Activated naive CD8-positive, alpha-beta T cell treated with anti-CD3 and anti-CD28 coated beads, Interleukin-2, amount 50 U/mL, for 24 hours (primary cell): ENCODE data around the gene RABGAP1L.
"Not testable (repeated sequence)": the region's sequence is repeated elsewhere in the genome, so short reads cannot be mapped to it uniquely, and the experiment has no call there.

Source experiments
- ATAC-seq: fragments of 150-1000 bp; cut with Tn5 transposase; one replicate; pipeline ENCODE4 v1.10.0; 2021
- DNase-seq: peaks from one replicate; pipeline ENCODE4 v3.0.0; 2021
- H3K27ac Mint-ChIP-seq: one replicate; pipeline ENCODE4 v1.8.0; 2021; ENCODE audit warnings: mild to moderate bottlenecking, mixed read lengths
- H3K27me3 Mint-ChIP-seq: one replicate; pipeline ENCODE4 v1.8.0; 2021; ENCODE audit warnings: mixed read lengths
- H3K36me3 Mint-ChIP-seq: one replicate; pipeline ENCODE4 v1.8.0; 2021; ENCODE audit warnings: low read depth, mixed read lengths
- H3K4me1 Mint-ChIP-seq: one replicate; pipeline ENCODE4 v1.8.0; 2021; ENCODE audit warnings: mixed read lengths
- H3K4me3 Mint-ChIP-seq: one replicate; pipeline ENCODE4 v1.8.0; 2021; ENCODE audit warnings: mild to moderate bottlenecking, moderate library complexity, mixed read lengths
- H3K9me3 Mint-ChIP-seq: one replicate; pipeline ENCODE4 v1.8.0; 2021; ENCODE audit warnings: mixed read lengths

The RABGAP1L gene

DNA sequence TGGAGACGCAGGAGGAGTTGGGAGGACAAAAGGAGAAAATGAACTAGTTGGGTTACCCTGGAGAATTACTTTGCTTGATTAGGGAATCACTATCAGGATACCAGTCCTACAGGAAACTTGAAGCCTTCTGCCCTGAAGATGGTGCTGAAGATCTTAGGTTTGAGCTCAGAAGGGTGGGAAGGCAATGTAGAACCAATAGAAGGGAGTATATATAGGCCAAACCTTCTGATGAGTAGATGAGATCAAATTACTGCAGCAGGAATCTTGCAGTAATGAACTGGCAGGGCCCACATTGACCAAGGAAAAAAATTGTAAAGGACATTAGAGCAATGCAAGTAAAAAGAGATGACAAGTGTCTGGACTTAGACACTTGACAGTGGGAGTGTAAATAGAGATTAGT lies 724.1 kb downstream of the RABGAP1L start:
- no peak overlapping the region for H3K27ac Mint-ChIP-seq
- no peaks in the 10 kb centered on the region for H3K27me3 Mint-ChIP-seq
- H3K36me3 Mint-ChIP-seq, result no peaks in the 10 kb centered on the region
- no peak for ATAC-seq
- no peaks in the 10 kb centered on the region for H3K9me3 Mint-ChIP-seq
- peaks cover 3% of the 10 kb centered on the region for H3K4me1 Mint-ChIP-seq
- DNase-seq, result no peak
- no peak overlapping the region for H3K4me3 Mint-ChIP-seq

DNA sequence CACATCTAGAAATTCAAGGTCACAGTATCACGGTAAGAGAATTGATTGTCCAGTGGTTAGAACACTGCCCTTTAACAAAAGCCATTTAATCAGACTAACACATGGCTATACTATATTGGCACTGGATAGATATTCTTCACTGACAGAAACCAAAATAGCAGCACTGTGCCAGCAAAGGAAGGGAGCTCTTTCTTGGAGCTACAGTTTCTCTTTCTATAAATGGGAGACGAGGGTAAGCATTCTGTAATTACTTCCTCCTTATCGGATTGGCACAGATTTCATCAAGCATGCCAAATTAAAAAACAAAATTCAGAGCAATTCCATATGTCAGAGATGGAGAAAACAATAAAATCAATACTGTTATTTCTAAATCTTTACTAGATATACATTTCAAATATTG lies 724.7 kb downstream of the RABGAP1L start:
- H3K36me3 Mint-ChIP-seq, result no peaks in the 10 kb centered on the region
- no peaks in the 10 kb centered on the region for H3K27me3 Mint-ChIP-seq
- H3K9me3 Mint-ChIP-seq, result no peaks in the 10 kb centered on the region
- H3K4me3 Mint-ChIP-seq, result no peak overlapping the region
- ATAC-seq (no peak), DNase-seq (no peak)
- H3K27ac Mint-ChIP-seq, result no peak overlapping the region
- peaks cover 3% of the 10 kb centered on the region for H3K4me1 Mint-ChIP-seq

DNA sequence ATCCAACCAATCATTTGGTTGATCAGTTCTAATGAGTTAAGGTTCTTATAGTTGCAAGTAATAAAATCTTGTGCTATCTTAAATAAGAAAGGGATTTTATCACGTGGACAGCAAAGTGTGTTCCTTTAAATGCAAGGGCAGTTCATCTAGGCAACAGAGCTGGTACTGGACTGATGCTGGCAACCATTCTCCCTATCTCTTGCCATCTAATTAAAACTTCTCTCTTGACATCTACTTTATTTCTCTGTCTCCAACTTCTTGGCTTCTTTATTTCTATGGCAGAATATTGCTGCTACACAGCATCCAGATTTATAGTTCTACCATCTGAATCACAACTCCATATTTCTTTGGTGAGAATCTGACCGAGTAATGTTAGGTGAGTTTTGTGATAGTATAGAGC lies 725.2 kb downstream of the RABGAP1L start:
- Mint-ChIP-seq H3K36me3 (no peaks in the 10 kb centered on the region), H3K9me3 (no peaks in the 10 kb centered on the region), H3K27ac (no peak overlapping the region), H3K27me3 (no peaks in the 10 kb centered on the region), H3K4me3 (no peak overlapping the region), H3K4me1 (peaks cover 3% of the 10 kb centered on the region)
- no peak for DNase-seq
- no peak for ATAC-seq

DNA sequence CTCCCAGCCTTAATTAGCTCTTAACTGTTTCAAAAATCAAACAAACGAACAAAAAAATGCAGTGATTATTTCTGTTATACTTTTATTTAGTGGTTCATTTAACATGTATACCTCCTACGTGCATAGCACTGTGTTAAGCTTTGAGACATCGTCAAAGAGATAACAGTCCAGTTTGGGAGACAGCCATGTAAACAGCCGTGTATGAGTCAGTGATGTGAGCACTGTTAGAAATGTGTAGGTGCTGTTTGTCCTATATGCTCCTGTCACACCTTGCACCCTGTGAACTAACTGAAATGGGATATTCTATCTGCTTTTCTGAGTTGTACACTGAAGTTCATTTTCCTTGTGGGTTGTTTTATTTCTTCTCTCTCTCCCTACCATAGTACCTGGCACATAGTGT lies 730.7 kb downstream of the RABGAP1L start:
- peaks cover 5% of the 10 kb centered on the region for H3K36me3 Mint-ChIP-seq
- H3K4me1 Mint-ChIP-seq, result no peaks in the 10 kb centered on the region
- DNase-seq, result no peak
- no peak for ATAC-seq
- H3K9me3 Mint-ChIP-seq, result no peaks in the 10 kb centered on the region
- H3K27ac Mint-ChIP-seq, result no peak overlapping the region
- no peaks in the 10 kb centered on the region for H3K27me3 Mint-ChIP-seq
- no peak overlapping the region for H3K4me3 Mint-ChIP-seq

DNA sequence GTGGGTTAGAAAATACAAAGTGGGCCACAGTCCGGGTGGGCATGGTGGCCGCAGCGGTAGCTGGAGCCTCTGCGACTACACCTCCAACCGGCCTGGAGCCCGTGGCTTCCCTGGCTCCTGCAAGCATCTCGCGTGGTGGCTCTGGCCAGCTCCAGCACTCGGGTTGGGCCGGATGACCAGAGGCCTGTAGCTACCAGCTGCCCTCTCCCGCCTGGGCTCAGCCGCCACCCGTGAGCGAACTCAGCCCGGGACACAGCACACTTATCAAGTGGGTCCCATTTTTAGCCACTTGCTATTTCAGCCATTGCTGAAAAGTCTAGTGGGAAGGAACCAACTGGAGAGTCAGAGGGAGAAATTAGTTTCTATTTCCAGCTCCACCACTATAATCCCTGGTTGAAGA lies 732.7 kb downstream of the RABGAP1L start:
- H3K36me3 Mint-ChIP-seq, result peaks cover 5% of the 10 kb centered on the region
- ATAC-seq, result no peak
- DNase-seq, result no peak
- no peak overlapping the region for H3K4me3 Mint-ChIP-seq
- no peak overlapping the region for H3K27ac Mint-ChIP-seq
- H3K27me3 Mint-ChIP-seq, result no peaks in the 10 kb centered on the region
- no peaks in the 10 kb centered on the region for H3K4me1 Mint-ChIP-seq
- H3K9me3 Mint-ChIP-seq, result no peaks in the 10 kb centered on the region

DNA sequence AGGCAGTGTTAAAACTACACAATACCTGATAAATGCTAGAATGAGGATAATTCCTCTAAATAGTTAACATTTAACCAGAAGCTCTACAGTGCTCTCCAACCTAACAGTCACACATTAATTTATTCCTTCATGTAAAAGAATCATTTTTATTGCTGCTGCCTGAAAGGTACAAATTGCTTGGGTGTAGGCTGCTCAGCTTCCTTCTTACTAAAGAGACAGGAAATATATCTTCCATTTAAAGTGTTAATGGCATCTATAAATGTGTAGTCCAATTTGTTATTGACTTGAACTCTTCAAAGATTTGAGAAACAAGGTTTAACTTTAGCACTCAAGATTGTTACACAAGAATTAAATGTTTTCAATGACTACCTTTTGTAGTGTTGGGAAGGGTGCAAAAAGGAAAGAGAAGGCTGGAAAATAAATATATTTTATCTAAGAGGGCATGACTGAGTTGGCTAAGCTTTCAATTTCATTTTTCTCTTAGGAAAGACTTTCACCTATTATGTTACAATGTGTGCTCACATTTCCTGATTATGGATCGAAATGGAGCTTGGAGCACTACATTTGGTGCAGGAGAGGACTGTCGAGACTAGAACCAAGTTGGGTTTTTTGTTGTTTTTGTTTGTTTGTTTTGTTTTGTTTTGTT lies 734.9 kb downstream of the RABGAP1L start:
- Mint-ChIP-seq H3K27me3 (no peaks in the 10 kb centered on the region), H3K9me3 (peaks cover 4% of the 10 kb centered on the region), H3K4me1 (no peaks in the 10 kb centered on the region), H3K4me3 (no peak overlapping the region), H3K27ac (no peak overlapping the region), H3K36me3 (peaks cover 7% of the 10 kb centered on the region)
- DNase-seq (no peak), ATAC-seq (no peak)

DNA sequence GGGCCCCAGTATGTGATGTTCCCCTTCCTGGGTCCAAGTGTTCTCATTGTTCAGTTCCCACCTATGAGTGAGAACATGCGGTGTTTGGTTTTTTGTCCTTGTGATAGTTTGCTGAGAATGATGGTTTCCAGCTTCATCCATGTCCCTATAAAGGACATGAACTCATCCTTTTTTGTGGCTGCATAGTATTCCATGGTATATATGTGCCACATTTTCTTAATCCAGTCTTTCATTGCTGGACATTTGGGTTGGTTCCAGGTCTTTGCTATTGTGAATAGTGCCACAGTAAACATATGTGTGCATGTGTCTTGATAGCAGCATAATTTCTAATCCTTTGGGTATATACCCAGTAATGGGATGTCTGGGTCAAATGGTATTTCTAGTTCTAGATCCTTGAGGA lies 736.3 kb downstream of the RABGAP1L start:
- Mint-ChIP-seq H3K9me3 (peaks cover 12% of the 10 kb centered on the region), H3K36me3 (peaks cover 13% of the 10 kb centered on the region)
- not testable (repeated sequence) for DNase-seq, H3K27ac Mint-ChIP-seq, H3K4me3 Mint-ChIP-seq, H3K4me1 Mint-ChIP-seq, H3K27me3 Mint-ChIP-seq, ATAC-seq

DNA sequence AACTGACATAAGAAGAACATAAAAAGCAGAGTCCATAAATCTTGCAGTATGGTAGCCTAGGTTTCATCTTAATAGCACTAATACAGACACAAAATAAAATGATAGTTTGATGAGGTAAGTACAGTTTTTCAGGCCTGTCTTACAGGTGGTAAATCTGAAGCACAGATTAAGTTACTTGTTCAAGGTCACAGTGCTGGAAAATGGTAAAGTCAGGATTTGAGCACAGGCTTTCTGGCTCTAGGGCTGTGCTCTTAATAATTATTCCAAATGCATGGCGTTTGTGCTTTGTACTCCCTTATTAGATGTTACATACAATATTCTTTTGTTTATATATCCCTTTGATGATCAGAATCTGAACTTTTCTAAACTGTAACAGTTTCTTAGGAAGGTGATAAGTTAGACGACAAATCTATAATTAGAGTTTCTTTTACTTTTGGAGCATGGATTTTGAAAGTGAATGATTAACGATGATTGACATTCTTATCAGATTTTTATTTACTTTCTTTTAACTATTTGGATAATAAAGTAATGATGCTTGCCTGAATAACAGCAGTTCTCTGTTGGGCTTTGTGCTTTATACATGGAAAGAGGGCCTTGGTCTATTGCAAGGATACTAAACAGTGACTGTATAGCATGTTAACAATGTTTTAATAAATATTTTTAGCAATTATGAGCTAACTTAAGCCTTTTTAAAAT lies 738.9 kb downstream of the RABGAP1L start:
- H3K4me1 Mint-ChIP-seq, result no peaks in the 10 kb centered on the region
- ATAC-seq (no peak), DNase-seq (no peak)
- peaks cover 18% of the 10 kb centered on the region for H3K9me3 Mint-ChIP-seq
- H3K27ac Mint-ChIP-seq, result no peak overlapping the region
- H3K27me3 Mint-ChIP-seq, result no peaks in the 10 kb centered on the region
- peaks cover 24% of the 10 kb centered on the region for H3K36me3 Mint-ChIP-seq
- no peak overlapping the region for H3K4me3 Mint-ChIP-seq

DNA sequence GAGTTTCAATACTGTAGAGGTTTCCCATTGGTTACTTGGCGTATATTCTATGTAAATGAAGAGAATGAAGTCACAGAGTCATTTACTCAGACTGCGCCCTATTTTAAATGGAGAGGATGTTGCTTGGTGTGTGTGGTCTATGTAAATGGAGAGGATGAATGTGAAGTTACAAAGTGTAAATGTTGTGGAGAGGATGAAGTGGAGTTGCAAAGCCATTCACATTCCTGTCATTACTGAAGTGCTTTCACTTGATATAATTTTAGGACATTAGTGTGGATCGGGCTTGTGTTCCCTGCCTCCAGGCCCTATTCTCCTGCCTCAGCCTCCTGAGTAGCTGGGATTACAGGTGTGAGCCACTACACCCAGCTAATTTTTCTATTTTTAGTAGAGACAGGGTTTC lies 741.0 kb downstream of the RABGAP1L start:
- ATAC-seq (no peak), DNase-seq (no peak)
- Mint-ChIP-seq H3K9me3 (peaks cover 24% of the 10 kb centered on the region), H3K4me1 (no peaks in the 10 kb centered on the region), H3K36me3 (peaks cover 26% of the 10 kb centered on the region), H3K27me3 (no peaks in the 10 kb centered on the region), H3K4me3 (no peak overlapping the region), H3K27ac (no peak overlapping the region)

DNA sequence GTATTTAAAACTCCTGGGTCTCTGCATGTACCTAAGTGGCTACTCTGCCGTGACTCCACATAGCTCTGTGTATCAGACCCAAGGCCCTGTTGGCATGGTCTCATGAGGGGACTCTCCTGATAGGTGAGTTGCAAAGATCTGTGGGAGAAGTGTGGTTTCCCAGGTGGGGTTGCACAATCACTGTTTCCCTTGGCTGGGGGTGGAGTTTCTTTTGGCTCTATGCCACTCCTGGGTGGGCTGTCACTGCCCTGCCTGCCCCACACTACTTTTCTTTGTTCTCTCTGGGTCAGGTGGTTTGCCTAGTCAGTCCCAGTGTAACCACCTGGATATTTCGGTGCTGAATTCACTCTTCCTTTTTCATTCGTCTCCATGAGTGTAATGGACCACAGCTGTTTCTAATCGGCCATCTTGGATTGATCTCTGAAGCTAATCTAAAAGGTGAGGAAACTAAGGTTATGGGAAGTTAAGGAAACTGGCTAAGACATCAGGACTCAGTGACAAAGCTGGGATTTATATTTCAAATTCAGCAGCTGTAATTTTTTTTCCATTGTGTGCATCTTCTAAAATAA lies 743.3 kb downstream of the RABGAP1L start:
- H3K9me3 Mint-ChIP-seq, result peaks cover 31% of the 10 kb centered on the region
- peaks cover 32% of the 10 kb centered on the region for H3K36me3 Mint-ChIP-seq
- DNase-seq (no peak), ATAC-seq (no peak)
- no peaks in the 10 kb centered on the region for H3K27me3 Mint-ChIP-seq
- H3K4me3 Mint-ChIP-seq, result no peak overlapping the region
- H3K27ac Mint-ChIP-seq, result no peak overlapping the region
- no peaks in the 10 kb centered on the region for H3K4me1 Mint-ChIP-seq

DNA sequence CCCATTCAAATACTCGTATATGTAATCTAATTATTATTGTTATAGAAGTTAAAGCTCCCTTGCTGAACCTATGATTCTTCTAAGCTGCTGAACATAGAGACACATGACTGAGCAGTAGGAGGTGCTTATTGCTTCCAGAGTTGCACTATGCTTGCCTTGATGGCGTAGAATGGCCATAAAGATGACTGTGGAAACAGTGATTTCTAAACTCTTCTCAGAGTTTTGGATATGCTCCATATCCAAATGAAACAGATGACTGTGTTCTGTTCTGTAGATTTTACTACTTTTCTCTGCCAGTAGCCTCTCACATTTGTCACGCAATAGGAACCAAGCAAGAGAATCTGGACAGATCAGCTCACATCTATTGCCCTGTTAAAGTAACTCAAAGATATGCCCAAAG lies 752.3 kb downstream of the RABGAP1L start:
- ATAC-seq (no peak), DNase-seq (no peak)
- Mint-ChIP-seq H3K4me3 (no peak overlapping the region), H3K27ac (no peak overlapping the region), H3K9me3 (peaks cover 9% of the 10 kb centered on the region), H3K36me3 (peaks cover 7% of the 10 kb centered on the region), H3K27me3 (no peaks in the 10 kb centered on the region), H3K4me1 (peaks cover 35% of the 10 kb centered on the region)

DNA sequence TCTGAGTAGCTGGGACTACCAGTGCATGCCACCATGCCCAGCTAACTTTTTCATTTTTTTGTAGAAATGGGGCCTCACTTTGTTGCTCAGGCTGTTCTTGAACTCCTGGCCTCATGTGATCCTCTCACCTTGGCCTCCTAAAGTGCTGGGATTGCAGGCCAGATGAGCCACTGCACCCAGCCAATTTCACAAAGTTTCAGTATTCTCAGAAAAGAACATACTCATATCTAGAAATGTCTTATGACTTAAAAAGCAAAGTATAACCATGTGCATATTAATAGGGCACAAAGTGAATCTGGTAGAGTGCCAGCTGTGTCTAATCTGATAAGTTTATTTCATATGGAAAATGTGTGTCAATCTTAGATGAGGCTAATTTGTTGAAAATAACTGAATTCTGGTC lies 752.9 kb downstream of the RABGAP1L start:
- ATAC-seq (peak; percentile 81), DNase-seq (peak; percentile 10)
- no peaks in the 10 kb centered on the region for H3K27me3 Mint-ChIP-seq
- peak overlapping the region; percentile 35 for H3K27ac Mint-ChIP-seq
- peaks cover 35% of the 10 kb centered on the region for H3K4me1 Mint-ChIP-seq
- H3K4me3 Mint-ChIP-seq, result no peak overlapping the region
- H3K36me3 Mint-ChIP-seq, result peaks cover 4% of the 10 kb centered on the region
- H3K9me3 Mint-ChIP-seq, result peaks cover 5% of the 10 kb centered on the region

DNA sequence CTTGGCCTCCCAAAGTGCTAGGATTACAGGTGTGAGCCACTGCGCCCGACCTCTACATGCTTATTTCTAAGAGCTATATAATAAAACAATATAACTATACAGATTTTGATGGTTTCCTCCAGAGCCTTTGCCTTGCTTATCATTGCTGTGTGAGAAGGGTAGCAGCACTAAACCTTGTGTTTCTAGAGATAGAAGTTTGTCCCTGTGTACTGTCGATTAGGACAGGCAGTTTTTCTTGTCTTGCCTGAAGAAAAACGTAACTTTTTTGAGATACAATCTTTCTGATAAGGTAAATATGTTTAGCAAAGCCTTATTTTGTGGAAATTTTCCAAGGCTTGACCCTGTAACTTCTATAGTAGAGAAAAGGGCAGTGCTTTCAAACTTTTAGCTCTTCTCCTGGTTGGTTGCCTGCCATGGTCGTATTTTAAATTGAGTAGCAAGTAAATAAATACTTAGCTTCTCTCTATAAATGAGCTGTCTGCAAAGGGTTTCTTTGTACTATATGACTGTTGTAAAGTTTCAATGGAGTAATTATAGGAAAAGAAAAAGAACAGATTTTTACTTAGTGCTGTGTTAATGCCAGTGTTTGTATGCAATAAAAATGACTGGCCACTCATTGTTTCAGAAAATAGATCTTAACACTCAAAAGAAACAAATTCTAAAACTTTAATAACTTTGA lies 754.0 kb downstream of the RABGAP1L start:
- Mint-ChIP-seq H3K27me3 (no peaks in the 10 kb centered on the region), H3K4me3 (no peak overlapping the region), H3K27ac (no peak overlapping the region), H3K4me1 (peaks cover 35% of the 10 kb centered on the region), H3K9me3 (no peaks in the 10 kb centered on the region), H3K36me3 (no peaks in the 10 kb centered on the region)
- ATAC-seq (no peak), DNase-seq (no peak)

DNA sequence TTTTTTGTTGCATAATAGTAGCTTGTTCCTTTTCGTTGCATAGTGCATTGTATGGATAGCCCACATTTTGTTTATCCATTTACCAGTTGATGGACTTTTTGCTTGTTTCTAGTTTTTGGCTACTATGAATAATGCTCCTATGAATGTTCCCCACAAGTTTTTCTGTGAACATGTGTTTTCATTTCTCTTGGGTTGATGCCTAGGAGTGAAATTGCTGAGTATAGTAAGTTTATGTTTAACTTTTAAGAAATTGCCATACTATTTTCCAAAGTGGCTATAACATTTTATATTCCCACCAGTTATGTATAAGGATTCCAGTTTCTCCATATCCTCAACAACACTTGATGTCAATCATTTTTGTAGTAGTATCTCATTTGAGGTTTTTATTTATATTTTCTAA lies 755.7 kb downstream of the RABGAP1L start:
- no peaks in the 10 kb centered on the region for H3K27me3 Mint-ChIP-seq
- H3K36me3 Mint-ChIP-seq, result peaks cover 3% of the 10 kb centered on the region
- DNase-seq (no peak), ATAC-seq (no peak)
- peaks cover 1% of the 10 kb centered on the region for H3K9me3 Mint-ChIP-seq
- H3K4me3 Mint-ChIP-seq, result no peak overlapping the region
- H3K27ac Mint-ChIP-seq, result no peak overlapping the region
- peaks cover 27% of the 10 kb centered on the region for H3K4me1 Mint-ChIP-seq

DNA sequence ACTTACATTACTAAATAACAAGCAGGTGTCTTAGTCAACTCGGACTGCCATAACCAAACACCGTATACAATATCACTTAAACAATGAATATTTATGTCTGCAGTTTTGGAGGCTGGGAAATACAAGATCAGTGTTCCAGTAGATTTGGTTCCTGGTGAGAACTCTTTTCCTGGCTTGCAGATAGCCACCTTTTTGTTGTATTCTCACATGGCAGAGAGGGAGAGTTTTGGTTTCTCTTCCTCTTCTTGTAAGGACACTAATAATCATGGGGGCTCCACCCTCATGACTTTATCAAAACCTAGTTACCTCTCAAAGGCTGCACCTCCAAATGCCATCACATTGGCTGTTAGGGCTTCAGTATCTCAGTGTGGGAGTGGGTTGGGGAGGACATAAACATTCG lies 757.5 kb downstream of the RABGAP1L start:
- peaks cover 6% of the 10 kb centered on the region for H3K36me3 Mint-ChIP-seq
- H3K27ac Mint-ChIP-seq, result no peak overlapping the region
- peaks cover 23% of the 10 kb centered on the region for H3K4me1 Mint-ChIP-seq
- ATAC-seq, result no peak
- H3K27me3 Mint-ChIP-seq, result no peaks in the 10 kb centered on the region
- H3K4me3 Mint-ChIP-seq, result no peak overlapping the region
- H3K9me3 Mint-ChIP-seq, result peaks cover 4% of the 10 kb centered on the region
- DNase-seq, result no peak
